ENCODE measurements around the gene TMEM163.

The TMEM163 gene

GRCh38 chr2:134420259-134420658, 298.5 kb downstream of the TMEM163 start:
- H3K4me3 ChIP-seq (ENCODE audit: low read depth, low read length) = no peak overlapping the region
- H3K27ac ChIP-seq = no peak overlapping the region
- in situ Hi-C loops (cut with HindIII; ENCODE audit: low pct_ligation_motif_present, low sequenced_read_pairs) = no loop called here
- H3K36me3 ChIP-seq (replicated peaks) = no peaks in the 10 kb centered on the region
- H3K27me3 ChIP-seq (replicated peaks) = no peaks in the 10 kb centered on the region
- no peak for TF ChIP-seq CTCF (IDR thresholded peaks at IDR 0.05; ENCODE audit: low read depth, low read length, missing control alignments)
- no peak for DNase-seq

GRCh38 chr2:134417968-134418582, 300.7 kb downstream of the TMEM163 start:
- Histone ChIP-seq H3K27ac (no peak overlapping the region), H3K4me3 (ENCODE audit: low read depth, low read length) (no peak overlapping the region), H3K27me3 (replicated peaks) (no peaks in the 10 kb centered on the region), H3K36me3 (replicated peaks) (no peaks in the 10 kb centered on the region)
- no peak for DNase-seq
- no peak for TF ChIP-seq CTCF (IDR thresholded peaks at IDR 0.05; ENCODE audit: low read depth, low read length, missing control alignments)
- in situ Hi-C loops (cut with HindIII; ENCODE audit: low pct_ligation_motif_present, low sequenced_read_pairs) = no loop called here

- no peak for TF ChIP-seq CTCF (IDR thresholded peaks at IDR 0.05; ENCODE audit: low read depth, low read length, missing control alignments)
- Histone ChIP-seq H3K4me3 (ENCODE audit: low read depth, low read length) (no peak overlapping the region), H3K36me3 (replicated peaks) (no peaks in the 10 kb centered on the region), H3K27ac (no peak overlapping the region), H3K27me3 (replicated peaks) (no peaks in the 10 kb centered on the region)
- no peak for DNase-seq
- in situ Hi-C loops (cut with HindIII; ENCODE audit: low pct_ligation_motif_present, low sequenced_read_pairs) = no loop called here
Observed at GRCh38 chr2:134416637-134417036, 302.2 kb downstream of the TMEM163 start.

GRCh38 chr2:134416018-134416417, 302.8 kb downstream of the TMEM163 start:
- Histone ChIP-seq H3K36me3 (replicated peaks) (no peaks in the 10 kb centered on the region), H3K4me3 (ENCODE audit: low read depth, low read length) (no peak overlapping the region), H3K27ac (no peak overlapping the region), H3K27me3 (replicated peaks) (no peaks in the 10 kb centered on the region)
- no peak for TF ChIP-seq CTCF (IDR thresholded peaks at IDR 0.05; ENCODE audit: low read depth, low read length, missing control alignments)
- in situ Hi-C loops (cut with HindIII; ENCODE audit: low pct_ligation_motif_present, low sequenced_read_pairs) = no loop called here
- DNase-seq = no peak

- no peaks in the 10 kb centered on the region for H3K36me3 ChIP-seq (replicated peaks)
- in situ Hi-C loops (cut with HindIII; ENCODE audit: low pct_ligation_motif_present, low sequenced_read_pairs) = no loop called here
- no peak for TF ChIP-seq CTCF (IDR thresholded peaks at IDR 0.05; ENCODE audit: low read depth, low read length, missing control alignments)
- H3K4me3 ChIP-seq (ENCODE audit: low read depth, low read length) = no peak overlapping the region
- no peaks in the 10 kb centered on the region for H3K27me3 ChIP-seq (replicated peaks)
- H3K27ac ChIP-seq = no peak overlapping the region
- no peak for DNase-seq
Observed at GRCh38 chr2:134413912-134414311, 304.9 kb downstream of the TMEM163 start.

GRCh38 chr2:134413430-134413829, 305.4 kb downstream of the TMEM163 start:
- no peak for DNase-seq
- no peak for TF ChIP-seq CTCF (IDR thresholded peaks at IDR 0.05; ENCODE audit: low read depth, low read length, missing control alignments)

More at GRCh38 chr2:134413430-134413829, 305.4 kb downstream of the TMEM163 start:
- no peaks in the 10 kb centered on the region for H3K36me3 ChIP-seq (replicated peaks)
- no peaks in the 10 kb centered on the region for H3K27me3 ChIP-seq (replicated peaks)
- in situ Hi-C loops (cut with HindIII; ENCODE audit: low pct_ligation_motif_present, low sequenced_read_pairs) = no loop called here
- no peak overlapping the region for H3K4me3 ChIP-seq (ENCODE audit: low read depth, low read length)
- no peak overlapping the region for H3K27ac ChIP-seq

Measured in brain microvascular endothelial cell (primary cell).